Kidney (tissue), 14 donors: ENCODE data around the gene CYB5R2. TPM values are rescaled to one million over a fixed set of nuclear protein-coding genes. Genes with fewer than 3 reads are reported as not detected.

ENCODE experiments used
- DNase-seq, 5 donors: peaks; one replicate each; pipeline ENCODE4 v3.0.0-alpha.2; 2013 to 2020
- FAIRE-seq: peaks from 2 replicates; lab custom pipeline; 2012; peaks lifted over from hg19 to GRCh38; lab: Jason Lieb, UNC
- H3K27ac ChIP-seq, 2 donors: one replicate each; pipeline ENCODE4 v1.7.0; 2013; ENCODE audit warnings: low read depth in 2 of 2, low read length in 2 of 2, inconsistent platforms in 1 of 2
- H3K27me3 ChIP-seq: one replicate; pipeline ENCODE4 v1.7.1; 2013; ENCODE audit warnings: low read length, inconsistent platforms; ENCODE audit not compliant: control insufficient read depth, insufficient read depth
- H3K36me3 ChIP-seq, 3 donors: one replicate each; pipeline versions ENCODE4 v1.7.0 to v1.7.1; 2013; ENCODE audit warnings: low read length in 3 of 3, control low read depth in 1 of 3, inconsistent platforms in 1 of 3; ENCODE audit not compliant: insufficient read depth in 3 of 3, control insufficient read depth in 2 of 3
- H3K4me1 ChIP-seq, 3 donors: one replicate each; pipeline versions ENCODE4 v1.7.0 to v1.7.1; 2013; ENCODE audit warnings: low read length in 3 of 3, inconsistent platforms in 1 of 3, low read depth in 1 of 3; ENCODE audit not compliant: control insufficient read depth in 2 of 3, insufficient read depth in 2 of 3
- H3K4me3 ChIP-seq, 3 donors: one replicate each; pipeline versions ENCODE4 v1.7.0 to v1.8.1; 2013; ENCODE audit warnings: low read length in 3 of 3, control low read depth in 1 of 3, inconsistent platforms in 1 of 3
- H3K9ac ChIP-seq, 3 donors: one replicate each; pipeline versions ENCODE4 v1.7.0 to v1.7.1; 2013; ENCODE audit warnings: low read length in 3 of 3, control low read depth in 1 of 3, inconsistent platforms in 1 of 3
- H3K9me3 ChIP-seq, 3 donors: one replicate each; pipeline versions ENCODE4 v1.7.0 to v1.7.1; 2013; ENCODE audit warnings: low read length in 3 of 3, control low read depth in 1 of 3, inconsistent platforms in 1 of 3; ENCODE audit not compliant: control insufficient read depth in 2 of 3, insufficient read depth in 1 of 3
- CTCF ChIP-seq: IDR thresholded peaks from 3 replicates; pipeline ENCODE4 v1.5.1; 2012; ENCODE audit warnings: mild to moderate bottlenecking, moderate library complexity, borderline replicate concordance; ENCODE audit not compliant: insufficient read depth; ENCODE audit errors: extremely low read depth
- intact Hi-C: fragments of 100-400 bp; cut with DNase I; formaldehyde crosslinking; loops from one replicate; pipeline ENCODE4 v1.11.1; 2022
- polyA plus RNA-seq: library from polyadenylated mRNA; stranded (reverse); fragments of 350-450 nt; fragmentation: Illumina TruSeq; extraction: RNeasy Lipid Tissue Mini Kit (QIAGEN cat#74804); gene quantifications from one replicate; pipeline ENCODE4 v1.2.3, GENCODE V29; 2014; ENCODE audit warnings: low read depth, low replicate concordance; ENCODE audit not compliant: insufficient read depth
- total RNA-seq: library from RNA; stranded (reverse); fragmentation: NEBNext Ultra II Directional; extraction: Animal tissue kit (Norgen Biotek cat#: 25700); gene quantifications from one replicate; pipeline ENCODE4 v1.2.1, GENCODE V29; 2021
- donor health status: control.
- donor health status: control.
- donor health status: control.
- donor health status: control.
- donor health status: control.
- donor health status: DM: yes; HTN: yes; CAD: no.
- donor health status: Normal renal cell carcinoma (clear cell type).

CYB5R2 gene
- total and polyA plus RNA-seq, 2 donors from 2014 or later = 8.2 to 8.7 TPM

GRCh38 chr11:7628660-7629059, 44.6 kb downstream of the CYB5R2 start:
- H3K4me1 ChIP-seq = no peaks in the 10 kb centered on the region
- H3K9me3 ChIP-seq = no peaks in the 10 kb centered on the region
- H3K36me3 ChIP-seq = peaks cover 6 to 65% (median 53%) of the 10 kb centered on the region in 3 donors
- no peak overlapping the region for H3K27ac ChIP-seq
- no peak for DNase-seq
- no peaks in the 10 kb centered on the region for H3K27me3 ChIP-seq
- no peak overlapping the region for H3K9ac ChIP-seq
- H3K4me3 ChIP-seq = no peak overlapping the region
- intact Hi-C loops = no loop called here
- no peak for TF ChIP-seq CTCF
- no peak for FAIRE-seq

GRCh38 chr11:7622721-7623120, 50.6 kb downstream of the CYB5R2 start:
- Histone ChIP-seq H3K27ac (no peak overlapping the region), H3K4me3 (no peak overlapping the region), H3K9me3 (no peaks in the 10 kb centered on the region), H3K27me3 (no peaks in the 10 kb centered on the region), H3K36me3 (peaks cover 4 to 35% (median 21%) of the 10 kb centered on the region in 3 donors), H3K4me1 (no peaks in the 10 kb centered on the region), H3K9ac (no peak overlapping the region)
- DNase-seq (no peak), FAIRE-seq (no peak)
- intact Hi-C loops = no loop called here
- TF ChIP-seq CTCF = no peak

- FAIRE-seq (no peak), DNase-seq (no peak)
- Histone ChIP-seq H3K4me3 (no peak overlapping the region), H3K27ac (no peak overlapping the region), H3K36me3 (peaks cover 2 to 30% (median 20%) of the 10 kb centered on the region in 3 donors), H3K27me3 (no peaks in the 10 kb centered on the region), H3K4me1 (no peaks in the 10 kb centered on the region), H3K9ac (no peak overlapping the region), H3K9me3 (no peaks in the 10 kb centered on the region)
- no peak for TF ChIP-seq CTCF
- intact Hi-C loops = no loop called here
Observed at GRCh38 chr11:7621554-7621953, 51.7 kb downstream of the CYB5R2 start.

GRCh38 chr11:7621090-7621489, 52.2 kb downstream of the CYB5R2 start:
- FAIRE-seq (no peak), DNase-seq (no peak)
- Histone ChIP-seq H3K9me3 (no peaks in the 10 kb centered on the region), H3K4me3 (no peak overlapping the region), H3K4me1 (no peaks in the 10 kb centered on the region), H3K36me3 (peaks cover 2 to 26% (median 20%) of the 10 kb centered on the region in 3 donors), H3K27me3 (no peaks in the 10 kb centered on the region), H3K9ac (no peak overlapping the region), H3K27ac (no peak overlapping the region)
- intact Hi-C loops = no loop called here
- no peak for TF ChIP-seq CTCF
